ENCODE results near the gene CYGB. TPM values are rescaled to one million over a fixed set of nuclear protein-coding genes. Genes with fewer than 3 reads are reported as not detected.

CYGB gene
- total and polyA plus RNA-seq, 2 of the 13 experiments (the other 11 are each of a cell fraction or from before 2014, with no cell fraction given), result 18.9 to 27.1 TPM

DNA sequence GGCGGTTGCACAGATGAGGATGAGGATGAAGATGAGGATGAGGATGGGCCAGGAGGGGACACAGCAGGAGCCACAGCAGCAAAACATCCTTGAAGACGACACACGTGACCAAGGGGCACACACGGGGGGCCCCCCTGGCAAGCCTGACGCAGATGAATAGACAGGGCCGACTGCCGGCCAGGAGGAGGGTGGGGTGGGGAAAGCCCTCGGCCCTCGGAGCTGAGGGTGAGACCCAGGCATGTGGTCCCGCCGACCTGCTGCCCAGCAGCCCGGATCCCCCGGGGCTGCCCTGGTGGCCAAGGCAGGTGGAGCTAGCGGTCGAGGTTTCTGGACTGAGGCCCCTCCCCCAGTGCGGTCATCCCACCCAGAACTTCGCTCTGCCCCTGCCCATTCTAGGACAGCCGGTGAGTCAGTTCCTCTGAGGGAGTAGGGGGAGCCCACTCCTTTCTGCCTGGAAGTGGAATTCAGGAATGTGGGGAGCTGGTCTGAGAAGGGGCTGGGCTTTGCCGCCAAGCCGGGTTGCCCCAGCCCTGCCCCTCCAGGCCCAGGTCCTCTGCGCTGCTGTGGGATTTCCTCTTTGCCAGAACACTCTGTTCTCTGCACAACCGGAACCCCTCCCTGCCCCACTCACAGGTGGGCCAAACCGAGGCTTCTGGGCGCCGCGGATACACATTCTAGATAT, 9.9 kb downstream of the CYGB start (continued):
- TF ChIP-seq THAP9 (CRISPR knock-in tag; IDR thresholded peaks at IDR 0.05; ENCODE audit: borderline replicate concordance) (0 out of 2 replicates have a peak, but pooled peaks have one; percentile 45), MAFG (CRISPR knock-in tag; IDR thresholded peaks at IDR 0.05) (no peak), ZBTB42 (CRISPR knock-in tag; IDR thresholded peaks at IDR 0.05) (no peak), ZNF136 (CRISPR knock-in tag; IDR thresholded peaks at IDR 0.05; ENCODE audit: low read depth) (no peak), KLF13 (CRISPR knock-in tag; IDR thresholded peaks at IDR 0.05) (no peak), ZNF879 (CRISPR knock-in tag; IDR thresholded peaks at IDR 0.05) (no peak), ZNF570 (CRISPR knock-in tag; IDR thresholded peaks at IDR 0.05; ENCODE audit: borderline replicate concordance) (no peak), KDM5B (CRISPR knock-in tag; IDR thresholded peaks at IDR 0.05; ENCODE audit: borderline replicate concordance) (peak; percentile 39; the same call in 1 of the 2 replicates), ZNF607 (CRISPR knock-in tag; IDR thresholded peaks at IDR 0.05; ENCODE audit: borderline replicate concordance) (peak; percentile 59; the same call in 1 of the 2 replicates), ZNF263 (CRISPR knock-in tag; IDR thresholded peaks at IDR 0.05) (peak; percentile 55; the same call in 1 of the 2 replicates), FOSL1 (CRISPR knock-in tag; IDR thresholded peaks at IDR 0.05; ENCODE audit: borderline replicate concordance) (no peak; the same call in 1 of the 2 replicates), TFDP2 (CRISPR knock-in tag; IDR thresholded peaks at IDR 0.05) (peak; percentile 41; the same call in 1 of the 2 replicates), ZNF792 (CRISPR knock-in tag; IDR thresholded peaks at IDR 0.05) (peak; percentile 79), SETDB1 (CRISPR knock-in tag; IDR thresholded peaks at IDR 0.05; ENCODE audit: borderline replicate concordance) (no peak), NRL (CRISPR knock-in tag; IDR thresholded peaks at IDR 0.05; ENCODE audit: borderline replicate concordance) (peak; percentile 92), ZNF460 (CRISPR knock-in tag; IDR thresholded peaks at IDR 0.05; ENCODE audit: borderline replicate concordance) (no peak)
- TF ChIP-seq, protein P1, sequence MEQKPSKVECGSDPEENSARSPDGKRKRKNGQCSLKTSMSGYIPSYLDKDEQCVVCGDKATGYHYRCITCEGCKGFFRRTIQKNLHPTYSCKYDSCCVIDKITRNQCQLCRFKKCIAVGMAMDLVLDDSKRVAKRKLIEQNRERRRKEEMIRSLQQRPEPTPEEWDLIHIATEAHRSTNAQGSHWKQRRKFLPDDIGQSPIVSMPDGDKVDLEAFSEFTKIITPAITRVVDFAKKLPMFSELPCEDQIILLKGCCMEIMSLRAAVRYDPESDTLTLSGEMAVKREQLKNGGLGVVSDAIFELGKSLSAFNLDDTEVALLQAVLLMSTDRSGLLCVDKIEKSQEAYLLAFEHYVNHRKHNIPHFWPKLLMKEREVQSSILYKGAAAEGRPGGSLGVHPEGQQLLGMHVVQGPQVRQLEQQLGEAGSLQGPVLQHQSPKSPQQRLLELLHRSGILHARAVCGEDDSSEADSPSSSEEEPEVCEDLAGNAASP (CRISPR knock-in tag; IDR thresholded peaks at IDR 0.05; ENCODE audit: borderline replicate concordance), result 0 out of 2 replicates have a peak, but pooled peaks have one; percentile 22
- TF ChIP-seq, protein P2, sequence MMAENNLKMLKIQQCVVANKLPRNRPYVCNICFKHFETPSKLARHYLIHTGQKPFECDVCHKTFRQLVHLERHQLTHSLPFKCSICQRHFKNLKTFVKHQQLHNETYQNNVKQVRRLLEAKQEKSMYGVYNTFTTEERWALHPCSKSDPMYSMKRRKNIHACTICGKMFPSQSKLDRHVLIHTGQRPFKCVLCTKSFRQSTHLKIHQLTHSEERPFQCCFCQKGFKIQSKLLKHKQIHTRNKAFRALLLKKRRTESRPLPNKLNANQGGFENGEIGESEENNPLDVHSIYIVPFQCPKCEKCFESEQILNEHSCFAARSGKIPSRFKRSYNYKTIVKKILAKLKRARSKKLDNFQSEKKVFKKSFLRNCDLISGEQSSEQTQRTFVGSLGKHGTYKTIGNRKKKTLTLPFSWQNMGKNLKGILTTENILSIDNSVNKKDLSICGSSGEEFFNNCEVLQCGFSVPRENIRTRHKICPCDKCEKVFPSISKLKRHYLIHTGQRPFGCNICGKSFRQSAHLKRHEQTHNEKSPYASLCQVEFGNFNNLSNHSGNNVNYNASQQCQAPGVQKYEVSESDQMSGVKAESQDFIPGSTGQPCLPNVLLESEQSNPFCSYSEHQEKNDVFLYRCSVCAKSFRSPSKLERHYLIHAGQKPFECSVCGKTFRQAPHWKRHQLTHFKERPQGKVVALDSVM (CRISPR knock-in tag; IDR thresholded peaks at IDR 0.05), result no peak
- TF ChIP-seq, protein P3, sequence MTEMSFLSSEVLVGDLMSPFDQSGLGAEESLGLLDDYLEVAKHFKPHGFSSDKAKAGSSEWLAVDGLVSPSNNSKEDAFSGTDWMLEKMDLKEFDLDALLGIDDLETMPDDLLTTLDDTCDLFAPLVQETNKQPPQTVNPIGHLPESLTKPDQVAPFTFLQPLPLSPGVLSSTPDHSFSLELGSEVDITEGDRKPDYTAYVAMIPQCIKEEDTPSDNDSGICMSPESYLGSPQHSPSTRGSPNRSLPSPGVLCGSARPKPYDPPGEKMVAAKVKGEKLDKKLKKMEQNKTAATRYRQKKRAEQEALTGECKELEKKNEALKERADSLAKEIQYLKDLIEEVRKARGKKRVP (CRISPR knock-in tag; IDR thresholded peaks at IDR 0.05), result no peak
